Gastrocnemius medialis (tissue), 4 donors: ENCODE measurements around the gene MAP3K6. TPM values are rescaled to one million over a fixed set of nuclear protein-coding genes. Genes with fewer than 3 reads are reported as not detected.

ENCODE experiments used
- ATAC-seq, 2 donors: fragments of 150-250 bp; one replicate each; pipeline ENCODE4 v1.9.1; 2016
- DNase-seq, 2 donors: peaks; one replicate each; pipeline ENCODE4 v3.0.0-alpha.2; 2019
- H3K27ac ChIP-seq, 4 donors: fragments of 200-600 bp; sonication (generic); 1 replicate in 1 of 4; 2 replicates in 3 of 4; pipeline ENCODE4 v1.5.1; 2016 to 2018; ENCODE audit warnings: mild to moderate bottlenecking in 2 of 4, moderate library complexity in 1 of 4
- H3K27me3 ChIP-seq, 3 donors: fragments of 200-600 bp; sonication (generic) in 2 of 3; 1 replicate in 1 of 3; 2 replicates in 2 of 3; pipeline versions ENCODE4 v1.5.1 to v1.6.0; 2016 to 2019; ENCODE audit warnings: mild to moderate bottlenecking in 1 of 3, moderate library complexity in 1 of 3
- H3K36me3 ChIP-seq, 2 donors: fragments of 200-600 bp; sonication (generic) in 1 of 2; one replicate each; pipeline ENCODE4 v1.5.1; 2017 to 2018
- H3K4me1 ChIP-seq, 2 donors: fragments of 200-600 bp; sonication (generic) in 1 of 2; one replicate each; pipeline ENCODE4 v1.5.1; 2016 to 2017; ENCODE audit warnings: mild to moderate bottlenecking in 2 of 2
- H3K4me3 ChIP-seq, 4 donors: fragments of 200-600 bp; sonication (generic) in 3 of 4; 1 replicate in 1 of 4; 2 replicates in 3 of 4; pipeline ENCODE4 v1.5.1; 2016 to 2019; ENCODE audit warnings: mild to moderate bottlenecking in 2 of 4
- H3K9me3 ChIP-seq, 3 donors: fragments of 200-600 bp; sonication (generic) in 2 of 3; 1 replicate in 1 of 3; 2 replicates in 2 of 3; pipeline ENCODE4 v1.5.1; 2016 to 2019
- POLR2A ChIP-seq, 2 donors: fragments of 450-650 bp; IDR thresholded peaks; one replicate each; pipeline ENCODE4 v1.6.1; 2017; ENCODE audit warnings: antibody characterized with exemption in 2 of 2, mild to moderate bottlenecking in 2 of 2, moderate library complexity in 2 of 2
- in situ Hi-C, 4 donors: fragments of 200-750 bp; cut with MboI; loops; one replicate each; pipeline versions ENCODE4 v1.15.0 to v1.8.0; 2017; ENCODE audit warnings: low sequenced_read_pairs in 4 of 4
- intact Hi-C: fragments of 100-400 bp; cut with DNase I; formaldehyde crosslinking; loops from one replicate; pipeline ENCODE4 v1.15.1; 2023; ENCODE audit warnings: low total_unique reads
- total RNA-seq, 4 donors: library from RNA; depleted of rRNA; stranded (reverse); fragments of >200 nt; gene quantifications; one replicate each; pipeline versions ENCODE4 v1.1.0 to v1.2.3, GENCODE V29; 2016
- TF ChIP-seq, protein P1 (sequence below), 5 experiments: fragments of 450-650 bp in 3 of 5; fragments of 200-600 bp in 2 of 5; sonication (generic) in 2 of 5; IDR thresholded peaks in 4 of 5; conservative IDR thresholded peaks in 1 of 5; 1 replicate in 4 of 5; 2 replicates in 1 of 5; pipeline ENCODE4 v1.5.1; 2016 to 2019; ENCODE audit warnings: antibody characterized with exemption in 5 of 5, mild to moderate bottlenecking in 3 of 5, moderate library complexity in 3 of 5

Gene MAP3K6
- total RNA-seq, 4 donors from 2014 or later, result 16.5 to 29.1 (median 18.4) TPM

- H3K27ac ChIP-seq, result no peak overlapping the region
- no peaks in the 10 kb centered on the region for H3K9me3 ChIP-seq
- intact Hi-C loops (no loop called here), in situ Hi-C loops (loop anchor here in 2 of 4 donors (5.0 kb wide), 1 partner anchor 34 kb away; the partner anchor contains the start of gene GPR3 (in 2 of the 2))
- H3K36me3 ChIP-seq, result peaks cover 0 to 65% of the 10 kb centered on the region in 2 donors
- H3K4me3 ChIP-seq, result no peak overlapping the region
- TF ChIP-seq, protein P1, sequence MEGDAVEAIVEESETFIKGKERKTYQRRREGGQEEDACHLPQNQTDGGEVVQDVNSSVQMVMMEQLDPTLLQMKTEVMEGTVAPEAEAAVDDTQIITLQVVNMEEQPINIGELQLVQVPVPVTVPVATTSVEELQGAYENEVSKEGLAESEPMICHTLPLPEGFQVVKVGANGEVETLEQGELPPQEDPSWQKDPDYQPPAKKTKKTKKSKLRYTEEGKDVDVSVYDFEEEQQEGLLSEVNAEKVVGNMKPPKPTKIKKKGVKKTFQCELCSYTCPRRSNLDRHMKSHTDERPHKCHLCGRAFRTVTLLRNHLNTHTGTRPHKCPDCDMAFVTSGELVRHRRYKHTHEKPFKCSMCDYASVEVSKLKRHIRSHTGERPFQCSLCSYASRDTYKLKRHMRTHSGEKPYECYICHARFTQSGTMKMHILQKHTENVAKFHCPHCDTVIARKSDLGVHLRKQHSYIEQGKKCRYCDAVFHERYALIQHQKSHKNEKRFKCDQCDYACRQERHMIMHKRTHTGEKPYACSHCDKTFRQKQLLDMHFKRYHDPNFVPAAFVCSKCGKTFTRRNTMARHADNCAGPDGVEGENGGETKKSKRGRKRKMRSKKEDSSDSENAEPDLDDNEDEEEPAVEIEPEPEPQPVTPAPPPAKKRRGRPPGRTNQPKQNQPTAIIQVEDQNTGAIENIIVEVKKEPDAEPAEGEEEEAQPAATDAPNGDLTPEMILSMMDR (IDR thresholded peaks at IDR 0.05 in 4 of 5, conservative IDR thresholded peaks at IDR 0.05 in 1 of 5), result no peak
- TF ChIP-seq POLR2A (IDR thresholded peaks at IDR 0.05), result no peak
- ATAC-seq, result no peak
- no peaks in the 10 kb centered on the region for H3K4me1 ChIP-seq
- DNase-seq, result no peak
- no peaks in the 10 kb centered on the region for H3K27me3 ChIP-seq
Observed at GRCh38 chr1:27358038-27358927, 8.5 kb downstream of the MAP3K6 start.

DNA sequence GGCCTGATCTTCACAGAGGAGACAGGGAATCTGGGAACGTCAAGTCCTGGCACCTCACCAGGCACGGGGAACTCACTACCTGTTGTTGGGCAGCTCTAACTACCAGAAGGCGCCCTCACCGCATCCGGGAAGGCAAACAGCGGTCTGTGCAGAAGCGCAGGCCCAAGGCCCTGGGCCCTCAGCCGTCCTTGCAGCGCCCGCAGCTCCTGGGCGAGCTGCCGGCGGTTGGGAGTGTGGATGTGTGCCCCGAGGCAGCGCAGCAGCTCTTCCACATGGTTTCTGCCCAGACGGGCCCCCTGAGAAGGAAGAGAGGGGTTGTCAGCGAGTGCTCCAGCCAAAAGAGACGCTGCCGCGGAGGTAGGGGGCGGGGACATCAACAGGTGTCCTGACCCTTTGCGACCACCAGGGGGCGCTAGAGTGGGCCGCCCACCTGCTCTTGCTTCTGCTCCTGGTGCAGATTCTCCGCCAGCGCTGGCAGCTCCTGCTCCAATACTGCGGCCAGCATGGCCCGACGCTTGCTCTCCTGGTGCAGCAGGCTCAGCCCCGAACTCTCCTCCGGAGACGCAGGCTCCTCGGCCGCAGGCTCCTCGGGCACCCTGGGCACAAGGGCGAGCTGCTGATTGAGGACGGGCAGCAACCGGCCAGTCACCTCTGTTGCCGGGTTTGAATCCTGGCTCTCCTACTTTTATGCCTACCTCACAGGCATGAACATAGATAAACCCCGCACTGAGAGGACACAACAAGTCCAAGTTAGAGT is 9.3 kb downstream of the MAP3K6 start:
- ATAC-seq (peak; percentile 73 to 94), DNase-seq (peak; percentile 54 to 73)
- no peaks in the 10 kb centered on the region for H3K27me3 ChIP-seq
- H3K4me3 ChIP-seq, result no peak overlapping the region
- no peaks in the 10 kb centered on the region for H3K4me1 ChIP-seq
- H3K9me3 ChIP-seq, result no peaks in the 10 kb centered on the region
- in situ Hi-C loops, result loop anchor here in 2 of 4 donors (5.0 kb wide), 1 partner anchor 35 kb away; the partner anchor contains the start of gene GPR3 (in 2 of the 2)
- H3K36me3 ChIP-seq, result peaks cover 0 to 58% of the 10 kb centered on the region in 2 donors
- intact Hi-C loops, result loop anchor here (1.0 kb wide), 2 partner anchors 31 to 38 kb away; no protein-coding TSS in a partner anchor
- TF ChIP-seq, protein P1 (IDR thresholded peaks at IDR 0.05 in 4 of 5, conservative IDR thresholded peaks at IDR 0.05 in 1 of 5), result peak; percentile 94 to 98 (median 98)
- TF ChIP-seq POLR2A (IDR thresholded peaks at IDR 0.05), result no peak
- H3K27ac ChIP-seq, result no peak overlapping the region

DNA sequence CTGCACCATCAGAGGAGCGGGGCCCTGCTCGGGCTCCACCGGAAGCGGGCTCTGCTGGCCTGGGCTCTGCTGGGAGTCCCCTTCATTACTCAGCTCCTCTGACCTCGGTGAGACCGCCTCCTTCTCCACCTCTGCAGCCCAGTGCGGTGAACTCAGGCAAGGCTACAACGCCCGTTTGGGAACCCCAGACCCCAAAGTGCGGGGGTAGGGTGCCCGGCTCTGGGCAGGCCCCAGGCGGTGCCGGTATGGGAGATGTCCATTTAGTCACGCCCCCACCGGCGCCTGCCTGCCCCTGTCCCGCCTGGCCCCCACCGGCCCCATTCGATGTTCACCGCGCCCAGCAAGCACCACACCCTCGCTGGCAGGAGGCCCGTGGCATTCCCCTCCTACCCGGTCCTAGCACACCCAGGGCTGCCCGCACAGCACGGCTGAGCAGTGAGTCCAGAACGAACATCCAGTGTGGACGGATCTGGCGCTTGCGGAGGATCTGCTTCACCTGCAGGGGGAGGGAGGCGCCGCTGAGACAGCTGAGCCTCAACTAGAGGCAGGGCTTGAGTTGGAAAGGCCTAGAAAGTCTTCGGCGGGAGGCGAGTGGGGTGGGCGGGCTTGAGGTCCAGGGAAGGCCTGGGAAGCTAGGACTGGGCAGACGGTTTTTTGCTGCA is 10.0 kb downstream of the MAP3K6 start:
- Histone ChIP-seq H3K36me3 (peaks cover 0 to 51% of the 10 kb centered on the region in 2 donors), H3K4me1 (no peaks in the 10 kb centered on the region), H3K4me3 (no peak overlapping the region), H3K9me3 (no peaks in the 10 kb centered on the region), H3K27me3 (no peaks in the 10 kb centered on the region), H3K27ac (no peak overlapping the region)
- intact Hi-C loops, result loop anchor here (1.0 kb wide), 2 partner anchors 32 to 39 kb away; no protein-coding TSS in a partner anchor
- ATAC-seq, result no peak
- in situ Hi-C loops, result loop anchor here in 2 of 4 donors (5.0 kb wide), 1 partner anchor 36 kb away; the partner anchor contains the start of gene GPR3 (in 2 of the 2)
- no peak for DNase-seq
- TF ChIP-seq, protein P1 (IDR thresholded peaks at IDR 0.05 in 4 of 5, conservative IDR thresholded peaks at IDR 0.05 in 1 of 5), result no peak

DNA sequence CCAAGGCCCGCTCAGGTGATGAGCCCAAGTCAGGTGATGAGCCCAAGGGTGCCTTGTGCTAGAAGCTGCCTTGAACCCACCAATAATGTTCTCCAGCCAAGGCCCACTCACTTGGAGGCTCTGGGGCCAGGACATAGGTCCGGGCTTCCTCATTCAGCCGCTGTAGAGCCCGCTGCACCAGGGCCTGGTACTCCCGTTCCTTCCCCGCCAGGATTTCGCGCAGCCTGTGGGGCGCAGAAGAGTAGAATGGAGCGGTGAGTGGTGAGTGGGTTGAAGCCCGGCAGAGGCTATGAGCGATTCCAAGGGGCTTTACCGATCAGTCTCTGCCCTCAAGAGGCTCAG is 10.5 kb downstream of the MAP3K6 start:
- H3K27me3 ChIP-seq, result peaks cover 0 to 5% (median 5%) of the 10 kb centered on the region in 3 donors
- H3K36me3 ChIP-seq, result peaks cover 0 to 46% of the 10 kb centered on the region in 2 donors
- peaks cover 3 to 4% of the 10 kb centered on the region in 2 donors for H3K4me1 ChIP-seq
- no peak overlapping the region for H3K27ac ChIP-seq
- DNase-seq (no peak), ATAC-seq (no peak)
- TF ChIP-seq POLR2A (IDR thresholded peaks at IDR 0.05), result no peak
- TF ChIP-seq, protein P1 (IDR thresholded peaks at IDR 0.05 in 4 of 5, conservative IDR thresholded peaks at IDR 0.05 in 1 of 5), result no peak
- in situ Hi-C loops, result loop anchor here in 2 of 4 donors (5.0 kb wide), 1 partner anchor 36 kb away; the partner anchor contains the start of gene GPR3 (in 2 of the 2)
- H3K9me3 ChIP-seq, result no peaks in the 10 kb centered on the region
- intact Hi-C loops, result no loop called here
- no peak overlapping the region for H3K4me3 ChIP-seq
